ENCODE measurements around the gene XXYLT1. TPM values are rescaled to one million over a fixed set of nuclear protein-coding genes. Genes with fewer than 3 reads are reported as not detected.

The XXYLT1 gene
- total RNA-seq, 1 experiment from 2014 or later: 10.9 TPM

DNA sequence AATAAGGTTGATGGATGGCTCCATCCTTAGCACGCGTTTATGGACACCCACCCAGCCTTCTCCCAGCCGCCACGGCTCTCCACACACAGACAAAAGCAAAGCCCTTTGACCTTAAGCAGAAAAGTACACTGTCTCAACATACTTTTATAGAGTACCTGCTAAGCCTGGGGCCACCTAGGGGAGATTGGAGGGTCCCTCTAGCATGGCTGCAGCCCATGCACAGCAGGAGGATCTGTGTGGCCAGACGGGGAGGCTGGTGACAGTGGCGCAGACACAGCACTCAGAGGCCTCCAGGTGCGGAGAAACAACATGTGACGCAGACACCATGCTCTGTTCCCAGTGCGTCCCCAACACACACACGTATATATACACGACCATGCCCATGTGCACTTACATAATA, 174.9 kb downstream of the XXYLT1 start:
- no peak overlapping the region for H2AFZ ChIP-seq (ENCODE audit: low read depth, low read length, poor library complexity, severe bottlenecking)
- no peaks in the 10 kb centered on the region for H3K27me3 ChIP-seq (ENCODE audit: insufficient read depth, low read length)

DNA sequence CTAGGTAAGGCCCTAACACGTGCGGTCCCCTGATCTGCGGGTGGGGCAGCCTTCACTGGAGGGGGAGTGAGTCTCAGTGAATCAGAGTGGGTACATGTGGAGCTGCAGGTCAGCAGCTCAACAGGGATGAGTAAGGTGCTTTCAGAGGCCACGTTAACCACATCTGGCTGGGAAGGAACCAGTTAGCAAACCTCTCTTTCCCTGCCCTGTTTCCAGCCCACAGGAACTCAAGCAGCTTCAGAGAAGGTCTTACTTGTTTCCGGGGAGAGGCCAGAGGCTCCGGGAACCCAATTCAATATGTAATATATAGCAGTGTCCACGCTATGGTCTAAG, 175.3 kb downstream of the XXYLT1 start:
- H3K9ac ChIP-seq (ENCODE audit: low read length): no peak overlapping the region
- TF ChIP-seq, protein P1, sequence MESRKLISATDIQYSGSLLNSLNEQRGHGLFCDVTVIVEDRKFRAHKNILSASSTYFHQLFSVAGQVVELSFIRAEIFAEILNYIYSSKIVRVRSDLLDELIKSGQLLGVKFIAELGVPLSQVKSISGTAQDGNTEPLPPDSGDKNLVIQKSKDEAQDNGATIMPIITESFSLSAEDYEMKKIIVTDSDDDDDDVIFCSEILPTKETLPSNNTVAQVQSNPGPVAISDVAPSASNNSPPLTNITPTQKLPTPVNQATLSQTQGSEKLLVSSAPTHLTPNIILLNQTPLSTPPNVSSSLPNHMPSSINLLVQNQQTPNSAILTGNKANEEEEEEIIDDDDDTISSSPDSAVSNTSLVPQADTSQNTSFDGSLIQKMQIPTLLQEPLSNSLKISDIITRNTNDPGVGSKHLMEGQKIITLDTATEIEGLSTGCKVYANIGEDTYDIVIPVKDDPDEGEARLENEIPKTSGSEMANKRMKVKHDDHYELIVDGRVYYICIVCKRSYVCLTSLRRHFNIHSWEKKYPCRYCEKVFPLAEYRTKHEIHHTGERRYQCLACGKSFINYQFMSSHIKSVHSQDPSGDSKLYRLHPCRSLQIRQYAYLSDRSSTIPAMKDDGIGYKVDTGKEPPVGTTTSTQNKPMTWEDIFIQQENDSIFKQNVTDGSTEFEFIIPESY (IDR thresholded peaks at IDR 0.05; ENCODE audit: extremely low read depth, insufficient replicate concordance, low read length): no peak
- TF ChIP-seq CBX3 (IDR thresholded peaks at IDR 0.05; ENCODE audit: low read depth) (no peak), POLR2AphosphoS5 (IDR thresholded peaks at IDR 0.05; ENCODE audit: low read depth, low read length) (no peak), EGR1 (IDR thresholded peaks at IDR 0.05; ENCODE audit: low read depth) (no peak), RAD21 (IDR thresholded peaks at IDR 0.05; ENCODE audit: low read depth) (no peak), FOSL1 (IDR thresholded peaks at IDR 0.05; ENCODE audit: low read depth) (no peak)
- H3K36me3 ChIP-seq (ENCODE audit: control insufficient read depth in 1 of 2, insufficient read depth in 2 of 2, low read length in 2 of 2): no peaks in the 10 kb centered on the region
- H4K20me1 ChIP-seq (ENCODE audit: insufficient read depth): no peaks in the 10 kb centered on the region
- no peak overlapping the region for H3K4me3 ChIP-seq (replicated peaks in 1 of 2; ENCODE audit: low read depth in 1 of 2, low read length in 2 of 2)
- ATAC-seq (no peak), DNase-seq (ENCODE audit: low read depth, low spot score) (no peak)
- H3K4me1 ChIP-seq (ENCODE audit: control insufficient read depth in 1 of 2, insufficient read depth in 2 of 2, low read length in 2 of 2): no peaks in the 10 kb centered on the region
- no peak overlapping the region for H2AFZ ChIP-seq (ENCODE audit: low read depth, low read length, poor library complexity, severe bottlenecking)
- intact Hi-C loops (cut with micrococcal nuclease): no loop called here
- no peaks in the 10 kb centered on the region for H3K9me2 ChIP-seq (ENCODE audit: insufficient read depth)
- H3K27ac ChIP-seq (ENCODE audit: low read depth, low read length): no peak overlapping the region
- no peaks in the 10 kb centered on the region for H3K79me2 ChIP-seq (ENCODE audit: insufficient read depth, low read length)
- CTCF ChIA-PET: no interaction called here
- H3K9me3 ChIP-seq (ENCODE audit: control insufficient read depth in 1 of 2, insufficient read depth in 1 of 2, low read depth in 1 of 2, low read length in 2 of 2): no peaks in the 10 kb centered on the region
- no TSS peak for BruUV-seq (replicated peaks)
- POLR2A ChIA-PET: no interaction called here
- H3K4me2 ChIP-seq (ENCODE audit: low read length): no peak overlapping the region
- RAD21 ChIA-PET (ENCODE audit: low non-redundant PET in 1 of 2, low total read pairs in 2 of 2, uncharacterized antibody in 2 of 2, unreplicated experiment in 2 of 2): no interaction called here
- H3K27me3 ChIP-seq (ENCODE audit: insufficient read depth, low read length): no peaks in the 10 kb centered on the region

More for the DNA sequence above, 174.9 kb downstream of the XXYLT1 start:
- DNase-seq (ENCODE audit: low read depth, low spot score) (no peak), ATAC-seq (no peak)
- Histone ChIP-seq H3K27ac (ENCODE audit: low read depth, low read length) (no peak overlapping the region), H3K36me3 (ENCODE audit: control insufficient read depth in 1 of 2, insufficient read depth in 2 of 2, low read length in 2 of 2) (no peaks in the 10 kb centered on the region), H3K4me3 (replicated peaks in 1 of 2; ENCODE audit: low read depth in 1 of 2, low read length in 2 of 2) (no peak overlapping the region), H3K79me2 (ENCODE audit: insufficient read depth, low read length) (no peaks in the 10 kb centered on the region), H3K9ac (ENCODE audit: low read length) (no peak overlapping the region), H3K4me2 (ENCODE audit: low read length) (no peak overlapping the region), H3K9me3 (ENCODE audit: control insufficient read depth in 1 of 2, insufficient read depth in 1 of 2, low read depth in 1 of 2, low read length in 2 of 2) (no peaks in the 10 kb centered on the region), H4K20me1 (ENCODE audit: insufficient read depth) (no peaks in the 10 kb centered on the region), H3K9me2 (ENCODE audit: insufficient read depth) (no peaks in the 10 kb centered on the region), H3K4me1 (ENCODE audit: control insufficient read depth in 1 of 2, insufficient read depth in 2 of 2, low read length in 2 of 2) (no peaks in the 10 kb centered on the region)
- intact Hi-C loops (cut with micrococcal nuclease): no loop called here
- CTCF ChIA-PET: no interaction called here
- POLR2A ChIA-PET: no interaction called here
- RAD21 ChIA-PET (ENCODE audit: low non-redundant PET in 1 of 2, low total read pairs in 2 of 2, uncharacterized antibody in 2 of 2, unreplicated experiment in 2 of 2): no interaction called here
- no peak for TF ChIP-seq POLR2A (IDR thresholded peaks at IDR 0.05; ENCODE audit: borderline replicate concordance, extremely low read depth, insufficient read depth, insufficient read length)
- BruUV-seq (replicated peaks): no TSS peak

Measured in HCT116 (cell line).